ENCODE measurements around the gene SGPP2. TPM values are rescaled to one million over a fixed set of nuclear protein-coding genes. Genes with fewer than 3 reads are reported as not detected.

Gene SGPP2
- total RNA-seq, 1 experiment from 2014 or later, result not detected

DNA sequence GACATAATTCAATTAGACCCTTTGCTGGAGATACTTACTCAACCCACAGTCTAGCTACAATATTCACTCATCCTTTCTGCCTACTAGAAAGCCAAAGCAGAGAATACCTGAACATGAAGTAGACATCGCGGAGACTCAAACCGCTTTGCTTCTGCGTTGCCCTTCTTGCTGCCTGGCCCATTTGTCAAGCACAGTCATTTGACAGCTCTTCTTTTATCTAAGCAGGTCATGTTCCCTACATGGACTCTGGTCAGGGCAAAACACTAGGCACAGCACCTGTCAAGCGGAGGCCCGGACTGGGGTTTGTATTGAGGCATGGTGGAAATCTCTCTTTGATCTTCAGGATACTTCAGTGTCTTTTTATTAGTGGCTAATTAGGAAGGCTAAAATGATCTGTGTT, 141.9 kb downstream of the SGPP2 start:
- H2BK120ac ChIP-seq (ENCODE audit: low read depth, low read length, poor library complexity, severe bottlenecking), result no peak overlapping the region
- H2AK5ac ChIP-seq (ENCODE audit: insufficient read length, low read length), result no peak overlapping the region
- no peak overlapping the region for H3K56ac ChIP-seq (ENCODE audit: insufficient read length, low read depth, low read length)
- no peaks in the 10 kb centered on the region for H3K79me2 ChIP-seq (ENCODE audit: insufficient read depth, low read length)
- TF ChIP-seq, protein P1, sequence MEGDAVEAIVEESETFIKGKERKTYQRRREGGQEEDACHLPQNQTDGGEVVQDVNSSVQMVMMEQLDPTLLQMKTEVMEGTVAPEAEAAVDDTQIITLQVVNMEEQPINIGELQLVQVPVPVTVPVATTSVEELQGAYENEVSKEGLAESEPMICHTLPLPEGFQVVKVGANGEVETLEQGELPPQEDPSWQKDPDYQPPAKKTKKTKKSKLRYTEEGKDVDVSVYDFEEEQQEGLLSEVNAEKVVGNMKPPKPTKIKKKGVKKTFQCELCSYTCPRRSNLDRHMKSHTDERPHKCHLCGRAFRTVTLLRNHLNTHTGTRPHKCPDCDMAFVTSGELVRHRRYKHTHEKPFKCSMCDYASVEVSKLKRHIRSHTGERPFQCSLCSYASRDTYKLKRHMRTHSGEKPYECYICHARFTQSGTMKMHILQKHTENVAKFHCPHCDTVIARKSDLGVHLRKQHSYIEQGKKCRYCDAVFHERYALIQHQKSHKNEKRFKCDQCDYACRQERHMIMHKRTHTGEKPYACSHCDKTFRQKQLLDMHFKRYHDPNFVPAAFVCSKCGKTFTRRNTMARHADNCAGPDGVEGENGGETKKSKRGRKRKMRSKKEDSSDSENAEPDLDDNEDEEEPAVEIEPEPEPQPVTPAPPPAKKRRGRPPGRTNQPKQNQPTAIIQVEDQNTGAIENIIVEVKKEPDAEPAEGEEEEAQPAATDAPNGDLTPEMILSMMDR (conservative IDR thresholded peaks at IDR 0.05), result no peak
- H4K91ac ChIP-seq (ENCODE audit: insufficient read length, low read depth, low read length), result no peak overlapping the region
- Mint-ChIP-seq H3K36me3 (ENCODE audit: insufficient read depth in 1 of 3, low read depth in 3 of 3) (peaks cover 0 to 17% (median 8%) of the 10 kb centered on the region in 3 experiments; a peak in 5 of 7 replicates), H3K27me3 (ENCODE audit: low read depth) (peaks cover 6% of the 10 kb centered on the region), H3K9me3 (no peaks in the 10 kb centered on the region), H3K27ac (no peak overlapping the region; a peak in 1 of 7 replicates), H3K4me1 (peaks cover 8 to 10% of the 10 kb centered on the region in 2 experiments), H3K4me3 (no peak overlapping the region)
- H3K14ac ChIP-seq (ENCODE audit: insufficient read depth, low read length), result no peak overlapping the region
- no peak overlapping the region for H3K18ac ChIP-seq (ENCODE audit: insufficient read length, low read depth, low read length)
- H2BK12ac ChIP-seq (ENCODE audit: insufficient read length, low read depth, low read length), result no peak overlapping the region
- no peak overlapping the region for H3K4me2 ChIP-seq (ENCODE audit: insufficient read depth, insufficient read length, low read length)
- no peak overlapping the region for H4K5ac ChIP-seq (ENCODE audit: insufficient read length, low read depth, low read length)
- H3K79me1 ChIP-seq (ENCODE audit: insufficient read depth, low read depth, low read length, poor library complexity, severe bottlenecking), result no peaks in the 10 kb centered on the region
- no peak overlapping the region for H3K4ac ChIP-seq (ENCODE audit: low read depth, low read length)
- H2BK15ac ChIP-seq (ENCODE audit: low read depth, low read length), result no peak overlapping the region
- H3K9ac ChIP-seq (ENCODE audit: extremely low read depth, insufficient read length, low read length), result no peak overlapping the region
- H3K23me2 ChIP-seq (ENCODE audit: insufficient read length, low read depth, low read length, poor library complexity, severe bottlenecking), result no peaks in the 10 kb centered on the region
- no peaks in the 10 kb centered on the region for H3K27me3 ChIP-seq (ENCODE audit: insufficient read depth, low read length)
- no CpG with 5 or more reads among the region's 6 CpGs for WGBS (ENCODE audit: extremely low coverage, insufficient read length, low lambda C conversion rate)
- no peak for DNase-seq
- no peak overlapping the region for H2BK5ac ChIP-seq (ENCODE audit: insufficient read length, low read length)
- no peak overlapping the region for H3K23ac ChIP-seq (ENCODE audit: insufficient read length, low read depth, low read length)
- H2BK20ac ChIP-seq (ENCODE audit: low read depth, low read length, poor library complexity, severe bottlenecking), result no peak overlapping the region
- H2AFZ ChIP-seq (ENCODE audit: low read length), result no peak overlapping the region
- H3K27ac ChIP-seq (ENCODE audit: insufficient read length, low read depth, low read length), result no peak overlapping the region
- no peaks in the 10 kb centered on the region for H3K9me3 ChIP-seq (ENCODE audit: control insufficient read depth, low read depth, low read length)
- no peak overlapping the region for H3T11ph ChIP-seq (ENCODE audit: low read length)
- H4K20me1 ChIP-seq (ENCODE audit: control insufficient read depth, insufficient read depth, insufficient read length), result no peaks in the 10 kb centered on the region
- no peak overlapping the region for H4K8ac ChIP-seq (replicated peaks; ENCODE audit: insufficient read length, low read depth, low read length)
- no peaks in the 10 kb centered on the region for H3K4me1 ChIP-seq (ENCODE audit: insufficient read depth, low read length)

Data from H9 (cell line).